Mucosa of stomach (tissue), 1 donor: ENCODE data around the gene PTAFR.

Source experiments
- H3K27me3 ChIP-seq: one replicate; pipeline ENCODE4 v1.7.0; 2013; ENCODE audit warnings: mild to moderate bottlenecking, low read length; ENCODE audit not compliant: control insufficient read depth, insufficient read depth
- H3K36me3 ChIP-seq: one replicate; pipeline ENCODE4 v1.7.0; 2013; ENCODE audit warnings: low read length; ENCODE audit not compliant: control insufficient read depth, insufficient read depth
- H3K4me1 ChIP-seq: one replicate; pipeline ENCODE4 v1.7.0; 2013; ENCODE audit warnings: mild to moderate bottlenecking, low read length; ENCODE audit not compliant: control insufficient read depth, insufficient read depth
- H3K4me3 ChIP-seq: one replicate; pipeline ENCODE4 v1.7.0; 2013; ENCODE audit warnings: low read length
- H3K9ac ChIP-seq: one replicate; pipeline ENCODE4 v1.7.0; 2013; ENCODE audit warnings: mild to moderate bottlenecking, low read length, moderate library complexity
- H3K9me3 ChIP-seq: one replicate; pipeline ENCODE4 v1.7.0; 2013; ENCODE audit warnings: mild to moderate bottlenecking, low read length, moderate library complexity; ENCODE audit not compliant: control insufficient read depth
- donor health status: Pancreatic carcinoma.

Gene PTAFR

DNA sequence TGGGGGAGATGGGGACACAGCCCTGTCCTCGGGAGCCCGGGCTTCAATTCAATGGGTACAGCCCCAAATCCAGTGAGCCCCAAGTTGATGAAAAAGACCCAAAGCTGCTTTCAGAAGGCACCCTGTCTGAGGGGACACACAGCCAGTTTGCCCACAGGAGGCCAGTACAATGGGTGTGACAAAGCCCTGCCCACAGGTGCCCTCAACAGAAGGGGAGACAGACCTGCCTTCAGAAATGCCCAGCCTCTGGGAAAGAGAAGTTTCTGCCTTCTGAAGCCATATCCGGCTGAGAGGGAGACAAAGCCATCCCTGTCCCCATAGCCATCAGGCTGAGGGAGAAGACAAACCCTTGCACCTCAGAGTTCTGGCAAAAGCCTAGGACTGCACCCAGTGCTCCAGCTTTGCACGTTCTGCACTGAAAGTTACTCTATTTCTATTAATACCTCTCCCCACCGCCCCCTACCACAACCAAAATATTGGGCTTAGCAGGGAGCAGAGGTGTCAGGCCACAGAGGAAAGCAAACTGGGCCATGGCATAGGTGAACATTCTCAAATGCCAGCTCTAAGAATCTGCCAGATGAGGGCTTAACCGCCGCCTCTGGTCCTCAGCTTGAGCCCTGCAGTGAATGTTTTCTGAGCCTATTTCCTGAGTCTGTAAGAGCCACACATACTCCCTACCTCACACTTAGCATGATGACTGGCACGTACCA is 18.0 kb upstream of the PTAFR start:
- Histone ChIP-seq H3K4me3 (no peak overlapping the region), H3K9ac (no peak overlapping the region), H3K36me3 (no peaks in the 10 kb centered on the region), H3K4me1 (peaks cover 32% of the 10 kb centered on the region), H3K9me3 (no peaks in the 10 kb centered on the region), H3K27me3 (no peaks in the 10 kb centered on the region)

- Histone ChIP-seq H3K9me3 (no peaks in the 10 kb centered on the region), H3K9ac (no peak overlapping the region), H3K4me3 (no peak overlapping the region), H3K27me3 (no peaks in the 10 kb centered on the region), H3K36me3 (no peaks in the 10 kb centered on the region), H3K4me1 (peaks cover 29% of the 10 kb centered on the region)
Observed at GRCh38 chr1:28193701-28194161, 17.2 kb upstream of the PTAFR start.

- Histone ChIP-seq H3K9me3 (no peaks in the 10 kb centered on the region), H3K36me3 (no peaks in the 10 kb centered on the region), H3K4me3 (no peak overlapping the region), H3K27me3 (no peaks in the 10 kb centered on the region), H3K4me1 (peaks cover 19% of the 10 kb centered on the region), H3K9ac (no peak overlapping the region)
Observed at GRCh38 chr1:28190996-28191645, 14.6 kb upstream of the PTAFR start.

- no peaks in the 10 kb centered on the region for H3K9me3 ChIP-seq
- H3K36me3 ChIP-seq = no peaks in the 10 kb centered on the region
- peaks cover 19% of the 10 kb centered on the region for H3K4me1 ChIP-seq
- H3K27me3 ChIP-seq = no peaks in the 10 kb centered on the region
- H3K4me3 ChIP-seq = no peak overlapping the region
- H3K9ac ChIP-seq = no peak overlapping the region
Observed at GRCh38 chr1:28190337-28190979, 14.0 kb upstream of the PTAFR start.

GRCh38 chr1:28185071-28185470 is 8.6 kb upstream of the PTAFR start:
- no peaks in the 10 kb centered on the region for H3K9me3 ChIP-seq
- no peak overlapping the region for H3K4me3 ChIP-seq
- H3K4me1 ChIP-seq = no peaks in the 10 kb centered on the region
- no peak overlapping the region for H3K9ac ChIP-seq
- H3K27me3 ChIP-seq = no peaks in the 10 kb centered on the region
- H3K36me3 ChIP-seq = no peaks in the 10 kb centered on the region

GRCh38 chr1:28180306-28181305 is 4.1 kb upstream of the PTAFR start:
- no peaks in the 10 kb centered on the region for H3K4me1 ChIP-seq
- no peak overlapping the region for H3K9ac ChIP-seq
- no peak overlapping the region for H3K4me3 ChIP-seq
- no peaks in the 10 kb centered on the region for H3K36me3 ChIP-seq
- H3K27me3 ChIP-seq = no peaks in the 10 kb centered on the region
- H3K9me3 ChIP-seq = no peaks in the 10 kb centered on the region

- no peaks in the 10 kb centered on the region for H3K9me3 ChIP-seq
- no peak overlapping the region for H3K9ac ChIP-seq
- no peaks in the 10 kb centered on the region for H3K27me3 ChIP-seq
- H3K36me3 ChIP-seq = no peaks in the 10 kb centered on the region
- no peak overlapping the region for H3K4me3 ChIP-seq
- H3K4me1 ChIP-seq = peaks cover 6% of the 10 kb centered on the region
Observed at GRCh38 chr1:28178690-28179485, 2.4 kb upstream of the PTAFR start.

GRCh38 chr1:28175955-28176485 is 470 bp downstream of the PTAFR start:
- no peaks in the 10 kb centered on the region for H3K27me3 ChIP-seq
- peak overlapping the region; percentile 30 for H3K9ac ChIP-seq
- no peak overlapping the region for H3K4me3 ChIP-seq
- no peaks in the 10 kb centered on the region for H3K9me3 ChIP-seq
- peaks cover 34% of the 10 kb centered on the region for H3K4me1 ChIP-seq
- H3K36me3 ChIP-seq = no peaks in the 10 kb centered on the region

DNA sequence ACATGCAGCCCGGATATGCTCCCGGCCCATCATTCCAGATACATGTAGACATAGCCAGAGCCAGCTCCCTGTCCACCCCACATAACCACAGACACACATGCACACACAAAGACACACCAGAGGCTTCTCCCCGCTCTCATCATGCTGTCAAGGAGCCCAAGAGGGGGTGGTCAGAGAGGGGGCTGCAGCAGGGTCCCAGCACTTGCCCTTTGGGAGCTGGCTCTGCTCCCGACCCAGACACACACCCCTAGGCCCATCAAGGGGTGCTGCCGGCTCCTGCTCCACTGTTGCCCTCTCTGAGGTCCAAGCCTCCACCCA is 2.6 kb downstream of the PTAFR start:
- Histone ChIP-seq H3K9ac (peak overlapping the region; percentile 39), H3K27me3 (no peaks in the 10 kb centered on the region), H3K4me3 (no peak overlapping the region), H3K4me1 (peaks cover 42% of the 10 kb centered on the region), H3K36me3 (no peaks in the 10 kb centered on the region), H3K9me3 (no peaks in the 10 kb centered on the region)

- Histone ChIP-seq H3K4me3 (no peak overlapping the region), H3K9ac (peak overlapping the region; percentile 39), H3K9me3 (no peaks in the 10 kb centered on the region), H3K4me1 (peaks cover 42% of the 10 kb centered on the region), H3K27me3 (no peaks in the 10 kb centered on the region), H3K36me3 (no peaks in the 10 kb centered on the region)
Observed at GRCh38 chr1:28173151-28173979, 3.1 kb downstream of the PTAFR start.
